ENCODE measurements around the gene CDRT4. TPM values are rescaled to one million over a fixed set of nuclear protein-coding genes. Genes with fewer than 3 reads are reported as not detected.

The CDRT4 gene
- total RNA-seq, 1 experiment from 2014 or later, result 6.2 TPM

- TF ChIP-seq TCF7L2 (IDR thresholded peaks at IDR 0.05; ENCODE audit: borderline replicate concordance, extremely low read depth, insufficient read depth, insufficient read length), result no peak
- no peak for TF ChIP-seq EZH2phosphoT487 (IDR thresholded peaks at IDR 0.05; ENCODE audit: borderline replicate concordance)
Observed at GRCh38 chr17:15509095-15509494, 41.7 kb upstream of the CDRT4 start (continued).

- H3K36me3 ChIP-seq (ENCODE audit: control insufficient read depth in 1 of 2, insufficient read depth in 2 of 2, low read length in 2 of 2), result no peaks in the 10 kb centered on the region
- BruUV-seq (replicated peaks), result no TSS peak
- H3K4me1 ChIP-seq (ENCODE audit: control insufficient read depth in 1 of 2, insufficient read depth in 2 of 2, low read length in 2 of 2), result peaks cover 0 to 13% of the 10 kb centered on the region in 2 experiments; a peak in 2 of 4 replicates
- no peaks in the 10 kb centered on the region for H3K27me3 ChIP-seq (ENCODE audit: insufficient read depth, low read length)
- intact Hi-C loops (cut with micrococcal nuclease), result no loop called here
- no peak overlapping the region for H3K9ac ChIP-seq (ENCODE audit: low read length)
- H3K9me2 ChIP-seq (ENCODE audit: insufficient read depth), result no peaks in the 10 kb centered on the region
- no peaks in the 10 kb centered on the region for H3K79me2 ChIP-seq (ENCODE audit: insufficient read depth, low read length)
- H3K4me2 ChIP-seq (ENCODE audit: low read length), result no peak overlapping the region
- H3K27ac ChIP-seq (ENCODE audit: low read depth, low read length), result no peak overlapping the region
- H3K4me3 ChIP-seq (replicated peaks in 1 of 2; ENCODE audit: low read depth in 1 of 2, low read length in 2 of 2), result no peak overlapping the region
- no peaks in the 10 kb centered on the region for H3K9me3 ChIP-seq (ENCODE audit: control insufficient read depth in 1 of 2, insufficient read depth in 1 of 2, low read depth in 1 of 2, low read length in 2 of 2)
- no peaks in the 10 kb centered on the region for H4K20me1 ChIP-seq (ENCODE audit: insufficient read depth)
- no peak overlapping the region for H2AFZ ChIP-seq (ENCODE audit: low read depth, low read length, poor library complexity, severe bottlenecking)
- ChIA-PET RAD21 (ENCODE audit: low non-redundant PET in 1 of 2, low total read pairs in 2 of 2, uncharacterized antibody in 2 of 2, unreplicated experiment in 2 of 2) (no interaction called here), POLR2A (no interaction called here), CTCF (no interaction called here)
- ATAC-seq, result no peak
- no peak for DNase-seq (ENCODE audit: low read depth, low spot score)
- TF ChIP-seq SP1 (IDR thresholded peaks at IDR 0.05; ENCODE audit: low read depth) (no peak), REST (IDR thresholded peaks at IDR 0.05; ENCODE audit: low read depth) (no peak), POLR2AphosphoS5 (IDR thresholded peaks at IDR 0.05; ENCODE audit: low read depth, low read length) (no peak), MAX (IDR thresholded peaks at IDR 0.05) (no peak), EZH2phosphoT487 (IDR thresholded peaks at IDR 0.05; ENCODE audit: borderline replicate concordance) (no peak), CEBPB (IDR thresholded peaks at IDR 0.05; ENCODE audit: low read depth) (no peak), ZNF274 (IDR thresholded peaks at IDR 0.05; ENCODE audit: low read depth, low read length) (no peak), ELF1 (IDR thresholded peaks at IDR 0.05; ENCODE audit: borderline replicate concordance, low read depth) (no peak), JUND (IDR thresholded peaks at IDR 0.05) (no peak), SIN3A (IDR thresholded peaks at IDR 0.05; ENCODE audit: low read depth) (no peak)
Observed at GRCh38 chr17:15508466-15508865, 41.0 kb upstream of the CDRT4 start.

All from HCT116 (cell line).